Activated T-cell treated with anti-CD3 and anti-CD28 coated beads, Interleukin-2, amount 50 U/mL, for 4 hours (primary cell): Measurements from ENCODE around the gene ZCCHC24. TPM values are rescaled to one million over a fixed set of nuclear protein-coding genes. Genes with fewer than 3 reads are reported as not detected.
A peak's percentile ranks its signal among the peaks of the same experiment; 100 is the strongest.

Source experiments
- ATAC-seq, 2 donors: fragments of 200-7000 bp; cut with Tn5 transposase; one replicate each; pipeline ENCODE4 v1.10.0; 2021
- DNase-seq: peaks from one replicate; pipeline ENCODE4 v3.0.0-alpha.2; 2020
- H3K27me3 Mint-ChIP-seq: one replicate; pipeline ENCODE4 v1.8.0; 2021; ENCODE audit warnings: low read depth, mixed read lengths
- H3K36me3 Mint-ChIP-seq: one replicate; pipeline ENCODE4 v1.8.0; 2022; ENCODE audit warnings: mixed read lengths; ENCODE audit not compliant: insufficient read depth
- H3K4me1 Mint-ChIP-seq: one replicate; pipeline ENCODE4 v1.8.0; 2021; ENCODE audit warnings: low read depth, mixed read lengths
- H3K4me3 Mint-ChIP-seq: one replicate; pipeline ENCODE4 v1.8.0; 2021; ENCODE audit warnings: mild to moderate bottlenecking, moderate library complexity, mixed read lengths
- H3K9me3 Mint-ChIP-seq: one replicate; pipeline ENCODE4 v1.8.0; 2021; ENCODE audit warnings: mixed read lengths
- total RNA-seq, 3 donors: library from RNA; stranded (reverse); gene quantifications; one replicate each; pipeline ENCODE4 v1.2.1, GENCODE V29; 2021

ZCCHC24 gene
- total RNA-seq, 3 donors from 2014 or later, result 0.26 to 0.92 (median 0.63) TPM

DNA sequence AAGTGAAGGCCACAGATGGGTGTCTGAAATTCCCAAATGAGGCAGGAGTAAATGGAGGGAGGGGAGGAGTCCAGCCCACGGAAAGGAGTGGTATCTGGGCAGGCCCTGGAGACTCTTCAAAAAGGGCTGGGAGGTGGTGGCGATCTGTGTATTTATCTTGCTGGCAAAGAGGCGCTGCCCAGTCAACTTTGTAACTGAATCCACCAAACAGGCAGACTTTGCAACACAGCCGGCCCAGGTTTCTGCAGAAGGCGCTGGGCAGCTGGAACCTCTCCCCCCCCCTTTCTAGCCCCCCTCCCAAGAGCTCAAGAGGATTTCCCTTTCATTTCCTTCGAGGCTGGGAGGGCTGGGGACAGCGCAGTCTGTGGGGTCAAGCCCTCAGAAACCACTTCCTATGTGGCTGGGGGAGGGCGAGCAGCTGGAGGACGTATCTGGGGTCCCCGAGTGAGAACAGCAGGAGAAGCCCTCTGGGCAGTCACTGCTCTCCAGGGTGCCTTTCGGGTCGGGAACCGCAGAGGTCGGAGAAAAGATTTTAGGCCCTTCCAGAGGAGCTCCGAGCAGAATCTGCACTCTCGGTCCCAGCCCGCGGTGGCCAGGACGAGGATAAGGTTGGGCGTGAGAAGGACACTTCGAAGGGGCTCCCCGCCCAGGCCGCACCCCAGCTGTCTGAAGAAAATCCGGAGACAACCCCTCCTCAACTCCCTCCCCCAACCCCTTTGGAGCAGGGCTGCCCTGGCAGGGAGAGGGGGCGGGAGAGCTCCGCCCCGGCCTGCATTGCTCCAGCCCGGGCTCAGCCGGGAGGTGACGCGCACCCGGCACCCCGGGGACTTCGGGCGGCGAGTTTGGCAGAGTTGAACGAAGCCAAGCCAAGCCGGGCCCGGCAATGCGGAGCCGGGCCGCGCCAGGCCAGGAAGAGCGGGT is 965 bp downstream of the ZCCHC24 start:
- DNase-seq (peak; percentile 39), ATAC-seq (peak; percentile 35 to 36)
- no peaks in the 10 kb centered on the region for H3K27me3 Mint-ChIP-seq
- H3K9me3 Mint-ChIP-seq, result no peaks in the 10 kb centered on the region
- peaks cover 23% of the 10 kb centered on the region for H3K4me1 Mint-ChIP-seq
- peak overlapping the region; percentile 82 for H3K4me3 Mint-ChIP-seq
- no peaks in the 10 kb centered on the region for H3K36me3 Mint-ChIP-seq

DNA sequence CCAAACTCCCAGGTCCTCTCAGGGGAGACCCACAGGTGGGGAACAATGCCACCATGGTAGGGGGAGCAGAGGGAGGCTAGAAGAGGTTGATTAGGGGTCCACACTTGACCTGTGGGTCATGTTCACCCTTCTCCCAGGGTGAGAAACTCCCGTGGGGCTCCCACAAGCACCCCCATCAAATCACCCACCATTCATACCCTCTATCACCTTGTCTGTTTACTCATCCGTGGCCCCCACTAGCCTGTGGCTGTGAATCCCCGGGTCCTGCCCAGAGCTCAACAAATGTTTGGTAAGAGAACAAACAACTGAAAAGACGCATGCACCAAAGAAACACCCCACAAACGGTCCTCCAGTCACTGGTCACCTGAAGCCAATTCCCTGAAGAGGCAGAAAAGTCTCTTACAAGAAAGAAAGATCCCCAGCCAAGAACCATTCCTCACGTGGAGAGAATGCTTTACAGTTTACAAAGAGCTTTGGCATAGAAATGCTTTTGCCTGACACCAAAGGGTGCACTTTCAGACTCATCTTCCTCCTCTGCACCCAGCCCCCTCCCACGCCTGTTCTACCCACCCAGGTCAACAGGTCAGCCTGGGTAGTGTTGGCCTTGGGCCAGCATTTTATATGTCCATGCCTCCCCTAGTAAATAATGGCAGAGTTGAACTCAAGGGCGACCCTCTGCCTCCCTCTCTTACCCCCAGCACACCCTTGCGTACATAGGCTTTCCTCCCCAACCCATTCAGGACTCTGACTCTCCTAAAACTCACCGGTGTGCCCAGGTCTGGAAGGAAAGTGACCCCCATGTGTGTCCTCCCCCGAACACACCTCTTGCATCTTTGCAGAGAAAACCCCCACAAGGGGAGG is 1.9 kb downstream of the ZCCHC24 start:
- Mint-ChIP-seq H3K9me3 (no peaks in the 10 kb centered on the region), H3K27me3 (no peaks in the 10 kb centered on the region), H3K4me1 (peaks cover 23% of the 10 kb centered on the region), H3K36me3 (no peaks in the 10 kb centered on the region), H3K4me3 (peak overlapping the region; percentile 82)
- DNase-seq (no peak), ATAC-seq (no peak)

DNA sequence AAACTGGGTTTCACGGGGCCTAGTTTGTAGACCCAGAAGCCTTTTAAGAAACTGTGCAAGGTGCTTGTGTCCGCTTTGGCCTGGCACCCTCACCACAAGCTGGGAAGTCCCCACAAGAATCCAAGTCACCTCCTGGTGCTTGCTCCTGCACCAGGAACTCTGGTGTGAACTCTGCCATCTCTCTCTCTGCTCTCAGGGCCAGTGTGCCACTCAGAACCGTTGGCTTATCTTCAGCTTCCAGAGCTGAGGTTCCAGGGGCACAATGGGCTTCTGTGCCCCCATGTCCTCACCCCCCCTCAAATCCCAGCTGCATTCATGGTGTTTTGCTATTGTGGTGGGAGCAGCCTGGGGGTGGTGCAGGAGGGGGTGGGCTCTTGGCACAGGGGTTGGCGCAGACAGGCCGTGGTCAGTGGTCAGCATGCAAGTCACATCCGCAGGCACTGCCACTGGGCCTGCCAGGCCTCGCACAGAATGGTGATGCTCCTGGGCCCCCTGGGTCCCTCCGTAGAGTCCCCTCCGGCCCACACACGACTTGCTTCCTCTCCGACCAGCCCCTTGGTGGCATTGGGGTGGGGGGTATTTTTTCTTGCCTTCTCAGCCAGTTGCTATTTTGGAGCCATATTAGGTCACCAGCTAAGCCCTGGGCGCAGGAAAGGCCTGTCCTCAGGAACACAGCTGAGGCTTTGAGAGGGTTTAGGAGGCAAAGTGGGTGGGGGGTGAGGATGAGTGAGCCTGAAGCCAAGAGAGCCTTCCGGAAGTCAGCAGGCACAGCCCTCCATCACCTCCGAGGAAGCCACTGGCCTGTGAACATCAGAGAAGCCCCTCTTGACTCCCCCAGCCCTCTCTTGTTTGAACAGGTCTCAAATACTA is 3.0 kb downstream of the ZCCHC24 start:
- ATAC-seq (no peak), DNase-seq (no peak)
- Mint-ChIP-seq H3K27me3 (peaks cover 3% of the 10 kb centered on the region), H3K4me1 (peaks cover 23% of the 10 kb centered on the region), H3K9me3 (no peaks in the 10 kb centered on the region), H3K36me3 (no peaks in the 10 kb centered on the region), H3K4me3 (no peak overlapping the region)

- DNase-seq (no peak), ATAC-seq (no peak)
- H3K27me3 Mint-ChIP-seq, result peaks cover 3% of the 10 kb centered on the region
- no peaks in the 10 kb centered on the region for H3K36me3 Mint-ChIP-seq
- H3K4me3 Mint-ChIP-seq, result no peak overlapping the region
- H3K9me3 Mint-ChIP-seq, result no peaks in the 10 kb centered on the region
- H3K4me1 Mint-ChIP-seq, result peaks cover 17% of the 10 kb centered on the region
Observed at GRCh38 chr10:79441433-79441832, 4.0 kb downstream of the ZCCHC24 start.

DNA sequence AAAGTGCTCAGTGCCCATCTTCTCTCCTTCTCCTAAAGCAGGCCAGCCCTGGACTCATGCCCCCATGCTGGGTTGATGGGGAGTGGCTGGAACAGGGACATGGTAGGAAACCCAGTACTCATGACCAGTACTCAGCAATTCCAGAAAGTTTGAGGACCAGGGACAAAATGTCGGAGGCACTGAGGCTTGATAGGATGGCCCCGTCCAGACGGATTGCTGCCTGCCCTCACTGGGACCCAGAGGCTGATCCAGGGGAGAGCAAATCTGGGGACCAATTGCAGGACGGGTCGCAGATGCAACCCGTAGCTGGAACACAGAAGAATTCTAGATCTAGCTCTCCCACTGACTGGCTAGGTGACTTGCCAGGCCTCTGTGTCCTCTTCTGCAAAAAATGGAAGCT is 5.1 kb downstream of the ZCCHC24 start:
- H3K4me3 Mint-ChIP-seq, result no peak overlapping the region
- H3K4me1 Mint-ChIP-seq, result peaks cover 14% of the 10 kb centered on the region
- ATAC-seq (no peak), DNase-seq (no peak)
- no peaks in the 10 kb centered on the region for H3K36me3 Mint-ChIP-seq
- no peaks in the 10 kb centered on the region for H3K9me3 Mint-ChIP-seq
- H3K27me3 Mint-ChIP-seq, result peaks cover 3% of the 10 kb centered on the region

DNA sequence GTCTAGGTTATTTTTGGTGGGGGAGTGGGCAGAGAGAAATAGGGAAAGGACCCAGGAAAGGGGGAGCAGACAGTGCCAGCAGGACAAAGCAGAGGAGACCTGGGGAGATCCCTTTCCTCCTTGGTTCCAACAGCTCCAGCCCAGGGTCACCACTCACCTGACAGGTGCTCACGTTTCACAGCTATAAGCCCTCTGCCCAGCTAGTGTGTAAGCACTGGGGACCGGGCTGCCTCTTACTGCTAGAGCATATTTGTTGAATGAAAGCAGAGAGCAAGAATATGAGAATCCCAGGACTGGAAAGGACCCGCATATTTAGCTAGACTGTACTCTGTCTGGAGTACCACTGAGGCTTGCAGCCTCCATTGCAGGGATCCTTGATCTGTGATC is 6.7 kb downstream of the ZCCHC24 start:
- peaks cover 10% of the 10 kb centered on the region for H3K4me1 Mint-ChIP-seq
- H3K4me3 Mint-ChIP-seq, result no peak overlapping the region
- peaks cover 3% of the 10 kb centered on the region for H3K27me3 Mint-ChIP-seq
- no peaks in the 10 kb centered on the region for H3K9me3 Mint-ChIP-seq
- DNase-seq (no peak), ATAC-seq (no peak)
- no peaks in the 10 kb centered on the region for H3K36me3 Mint-ChIP-seq

GRCh38 chr10:79438021-79438698 is 7.3 kb downstream of the ZCCHC24 start:
- DNase-seq (no peak), ATAC-seq (no peak)
- no peak overlapping the region for H3K4me3 Mint-ChIP-seq
- H3K36me3 Mint-ChIP-seq, result no peaks in the 10 kb centered on the region
- H3K9me3 Mint-ChIP-seq, result no peaks in the 10 kb centered on the region
- H3K27me3 Mint-ChIP-seq, result peaks cover 3% of the 10 kb centered on the region
- peaks cover 5% of the 10 kb centered on the region for H3K4me1 Mint-ChIP-seq

DNA sequence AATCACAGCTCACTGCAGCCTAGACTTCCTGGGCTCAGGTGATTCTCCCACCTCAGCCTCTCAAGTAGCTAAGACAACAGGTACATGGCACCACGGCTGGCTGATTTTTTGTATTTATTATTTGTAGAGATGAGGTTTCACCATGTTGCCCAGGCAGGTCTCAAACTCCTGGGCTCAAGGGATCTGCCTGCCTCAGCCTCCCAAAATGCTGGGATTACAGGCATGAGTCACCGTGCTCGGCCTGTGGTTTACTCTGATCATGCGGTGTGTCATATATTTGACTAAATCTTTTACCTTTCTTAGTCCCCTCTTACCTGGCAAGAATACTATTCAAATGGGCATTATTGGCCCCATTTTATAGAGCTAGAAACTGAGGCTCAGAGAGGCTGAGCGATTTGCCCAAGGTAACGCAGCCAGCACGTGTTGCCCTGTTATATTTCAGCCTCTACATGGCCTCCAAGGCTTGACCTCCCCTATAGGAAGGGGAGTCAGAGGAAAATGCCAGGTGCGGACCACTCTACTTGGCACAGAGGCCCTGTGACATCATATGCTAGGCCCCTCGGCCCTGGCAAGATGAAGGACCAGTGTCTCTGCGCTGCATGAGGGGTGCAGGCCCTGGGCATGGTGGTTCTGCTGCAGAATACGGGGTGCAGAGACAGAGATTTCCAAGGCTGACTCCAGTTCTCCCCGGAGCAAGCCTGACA is 8.2 kb downstream of the ZCCHC24 start:
- no peaks in the 10 kb centered on the region for H3K9me3 Mint-ChIP-seq
- ATAC-seq, result no peak
- no peak for DNase-seq

DNA sequence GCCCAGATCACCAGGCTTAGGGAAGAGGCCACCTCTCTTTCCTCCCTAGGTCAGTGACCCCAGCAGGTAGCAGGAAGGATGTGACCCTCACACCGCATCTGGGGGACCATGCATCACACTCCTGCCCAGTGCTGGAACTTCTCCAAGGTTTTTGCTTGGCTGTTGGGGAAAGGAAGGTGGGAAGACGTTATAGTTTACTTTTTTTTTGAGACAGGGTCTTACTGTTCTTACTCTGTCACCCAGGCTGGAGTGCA is 8.6 kb downstream of the ZCCHC24 start:
- Mint-ChIP-seq H3K36me3 (no peaks in the 10 kb centered on the region), H3K27me3 (peaks cover 3% of the 10 kb centered on the region), H3K4me1 (peaks cover 5% of the 10 kb centered on the region), H3K9me3 (no peaks in the 10 kb centered on the region), H3K4me3 (no peak overlapping the region)
- ATAC-seq, result no peak
- DNase-seq, result no peak

More for the DNA sequence above, 8.2 kb downstream of the ZCCHC24 start:
- no peak overlapping the region for H3K4me3 Mint-ChIP-seq
- peaks cover 5% of the 10 kb centered on the region for H3K4me1 Mint-ChIP-seq
- H3K36me3 Mint-ChIP-seq, result no peaks in the 10 kb centered on the region
- H3K27me3 Mint-ChIP-seq, result peaks cover 3% of the 10 kb centered on the region

DNA sequence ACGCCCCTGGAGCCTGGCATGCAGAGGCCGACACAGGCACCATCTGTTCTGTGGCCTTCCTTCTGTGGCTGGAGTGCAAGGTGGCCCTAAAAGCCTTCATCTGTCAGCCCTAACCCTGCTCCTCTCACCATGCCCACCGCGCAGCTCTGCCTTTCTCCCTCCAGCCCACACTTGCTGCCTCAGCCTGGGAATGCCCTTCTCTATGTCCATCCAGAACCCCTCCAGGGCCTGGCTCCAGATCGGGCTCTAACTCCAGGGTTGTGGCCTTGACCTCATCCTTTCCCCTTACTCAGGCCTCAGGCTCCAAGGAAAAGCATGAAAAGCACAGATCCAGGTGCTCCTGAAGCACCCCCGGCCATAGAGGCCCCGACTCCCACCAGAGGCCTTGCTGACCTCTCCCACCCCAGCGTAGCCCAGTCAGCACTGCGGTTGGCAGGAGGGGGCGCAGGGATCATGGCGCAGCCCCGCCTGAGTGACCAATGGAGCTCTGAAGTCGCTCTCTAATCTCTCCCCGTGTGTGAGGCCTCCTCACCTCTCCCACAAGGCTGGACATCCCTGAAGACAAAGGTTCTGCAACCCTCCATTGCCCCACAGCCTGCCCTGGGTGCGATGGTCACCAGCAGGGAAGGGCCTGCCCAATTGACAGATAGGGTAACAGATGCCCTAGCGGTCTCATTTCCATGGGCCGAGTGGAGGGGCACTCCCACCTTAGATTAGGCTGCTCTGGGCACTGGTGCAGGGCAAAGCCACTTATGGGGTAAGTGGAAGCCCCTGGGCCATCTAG is 9.2 kb downstream of the ZCCHC24 start:
- H3K27me3 Mint-ChIP-seq, result peaks cover 3% of the 10 kb centered on the region
- ATAC-seq (no peak), DNase-seq (no peak)
- no peaks in the 10 kb centered on the region for H3K36me3 Mint-ChIP-seq
- peaks cover 5% of the 10 kb centered on the region for H3K4me1 Mint-ChIP-seq
- no peak overlapping the region for H3K4me3 Mint-ChIP-seq
- H3K9me3 Mint-ChIP-seq, result no peaks in the 10 kb centered on the region

GRCh38 chr10:79435271-79436065 is 10.0 kb downstream of the ZCCHC24 start:
- H3K9me3 Mint-ChIP-seq, result no peaks in the 10 kb centered on the region
- no peak overlapping the region for H3K4me3 Mint-ChIP-seq
- H3K27me3 Mint-ChIP-seq, result peaks cover 3% of the 10 kb centered on the region
- peaks cover 5% of the 10 kb centered on the region for H3K4me1 Mint-ChIP-seq
- no peaks in the 10 kb centered on the region for H3K36me3 Mint-ChIP-seq
- DNase-seq (no peak), ATAC-seq (no peak)

- no peaks in the 10 kb centered on the region for H3K36me3 Mint-ChIP-seq
- H3K9me3 Mint-ChIP-seq, result no peaks in the 10 kb centered on the region
- no peak for DNase-seq
- H3K4me3 Mint-ChIP-seq, result no peak overlapping the region
- H3K4me1 Mint-ChIP-seq, result peaks cover 5% of the 10 kb centered on the region
- peak in 1 of 2 donors; percentile 6 for ATAC-seq
- H3K27me3 Mint-ChIP-seq, result peaks cover 3% of the 10 kb centered on the region
Observed at GRCh38 chr10:79434821-79435251, 10.6 kb downstream of the ZCCHC24 start.
